ENCODE data around the gene LRRC8C.

Gene LRRC8C

DNA sequence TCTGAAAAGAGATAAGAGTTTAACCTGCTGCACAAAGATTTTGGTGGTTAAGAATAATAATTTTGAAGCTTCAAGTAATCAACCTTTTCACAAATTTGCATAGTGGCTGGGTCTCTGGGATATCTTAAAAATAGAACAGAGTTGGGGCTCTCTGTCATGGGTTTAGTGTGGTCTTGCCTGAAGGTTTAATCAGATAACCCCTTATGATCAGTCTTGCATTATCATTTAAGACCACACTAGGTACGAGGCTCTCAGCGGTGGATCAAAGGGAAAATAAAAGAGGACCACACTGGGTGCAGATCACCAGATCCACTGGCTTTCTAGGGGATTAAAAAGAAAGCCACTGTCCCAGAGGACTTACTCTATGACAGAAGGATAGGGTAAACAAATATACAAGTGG is 19.5 kb downstream of the LRRC8C start:
- no peak overlapping the region for H3K4me3 ChIP-seq (ENCODE audit: low read length)
- no peaks in the 10 kb centered on the region for H3K36me3 ChIP-seq (ENCODE audit: control insufficient read depth, insufficient read depth, low read length)
- H3K4me2 ChIP-seq (ENCODE audit: low read length) = no peak overlapping the region
- no peak overlapping the region for H2BK5ac ChIP-seq (ENCODE audit: low read length)
- H2BK120ac ChIP-seq (ENCODE audit: low read depth, low read length) = no peak overlapping the region
- no peaks in the 10 kb centered on the region for H3K27me3 ChIP-seq (ENCODE audit: insufficient read depth, low read length, poor library complexity)
- H3K79me2 ChIP-seq (ENCODE audit: control insufficient read depth, insufficient read depth, low read length) = no peaks in the 10 kb centered on the region
- DNase-seq = no peak
- H4K8ac ChIP-seq (ENCODE audit: low read depth, low read length) = no peak overlapping the region
- H3K27ac ChIP-seq (ENCODE audit: low read depth, low read length) = no peak overlapping the region
- no peak overlapping the region for H3K9ac ChIP-seq (ENCODE audit: low read length)
- no peak overlapping the region for H3K4ac ChIP-seq (ENCODE audit: low read depth, low read length)
- no peaks in the 10 kb centered on the region for H3K79me1 ChIP-seq (ENCODE audit: low read length)
- H3K56ac ChIP-seq (ENCODE audit: low read length) = no peak overlapping the region
- H4K5ac ChIP-seq (ENCODE audit: low read length) = no peak overlapping the region
- H2BK15ac ChIP-seq (replicated peaks; ENCODE audit: low read depth) = no peak overlapping the region
- H2AK5ac ChIP-seq (ENCODE audit: low read length) = no peak overlapping the region
- no peaks in the 10 kb centered on the region for H3K4me1 ChIP-seq (ENCODE audit: control insufficient read depth, low read depth, low read length)
- H3K18ac ChIP-seq (ENCODE audit: low read length) = no peak overlapping the region
- H3K23ac ChIP-seq (ENCODE audit: low read length) = no peak overlapping the region
- WGBS (ENCODE audit: extremely low coverage, insufficient coverage, low lambda C conversion rate) = no CpG with 5 or more reads among the region's 2 CpGs

DNA sequence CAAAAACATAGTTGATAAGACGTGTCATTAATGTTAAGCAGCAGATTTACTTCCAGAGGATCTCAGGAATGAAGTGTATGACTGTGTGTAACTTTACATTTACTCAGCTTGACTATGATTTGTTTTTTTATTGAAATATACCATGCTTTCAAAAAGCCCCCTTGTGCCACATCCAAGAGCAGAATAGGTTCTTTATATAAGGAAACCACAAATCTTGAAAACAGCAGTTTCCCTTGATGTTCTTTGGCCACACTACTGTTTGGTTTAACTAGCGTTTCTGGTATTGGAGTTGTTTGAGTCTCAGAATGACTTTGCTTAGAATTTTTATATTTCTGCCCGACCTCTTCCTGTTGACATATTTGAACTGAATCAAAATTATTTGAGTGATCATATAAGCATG is 25.0 kb downstream of the LRRC8C start:
- Histone ChIP-seq H3K56ac (ENCODE audit: low read length) (no peak overlapping the region), H3K9ac (ENCODE audit: low read length) (no peak overlapping the region), H3K27me3 (ENCODE audit: insufficient read depth, low read length, poor library complexity) (no peaks in the 10 kb centered on the region), H3K36me3 (ENCODE audit: control insufficient read depth, insufficient read depth, low read length) (no peaks in the 10 kb centered on the region), H2BK5ac (ENCODE audit: low read length) (no peak overlapping the region), H3K4me1 (ENCODE audit: control insufficient read depth, low read depth, low read length) (no peaks in the 10 kb centered on the region), H3K4me2 (ENCODE audit: low read length) (no peak overlapping the region), H3K18ac (ENCODE audit: low read length) (no peak overlapping the region), H3K27ac (ENCODE audit: low read depth, low read length) (no peak overlapping the region), H4K8ac (ENCODE audit: low read depth, low read length) (no peak overlapping the region), H3K4ac (ENCODE audit: low read depth, low read length) (no peak overlapping the region), H3K79me2 (ENCODE audit: control insufficient read depth, insufficient read depth, low read length) (no peaks in the 10 kb centered on the region), H3K4me3 (ENCODE audit: low read length) (no peak overlapping the region), H3K23ac (ENCODE audit: low read length) (no peak overlapping the region), H2BK120ac (ENCODE audit: low read depth, low read length) (no peak overlapping the region), H3K79me1 (ENCODE audit: low read length) (no peaks in the 10 kb centered on the region), H2BK15ac (replicated peaks; ENCODE audit: low read depth) (no peak overlapping the region), H2AK5ac (ENCODE audit: low read length) (no peak overlapping the region), H4K5ac (ENCODE audit: low read length) (no peak overlapping the region)
- no peak for DNase-seq
- no CpG with 5 or more reads among the region's 3 CpGs for WGBS (ENCODE audit: extremely low coverage, insufficient coverage, low lambda C conversion rate)

- no peak overlapping the region for H2AK5ac ChIP-seq (ENCODE audit: low read length)
- no peak overlapping the region for H4K8ac ChIP-seq (ENCODE audit: low read depth, low read length)
- no peak overlapping the region for H3K4ac ChIP-seq (ENCODE audit: low read depth, low read length)
- H3K36me3 ChIP-seq (ENCODE audit: control insufficient read depth, insufficient read depth, low read length) = no peaks in the 10 kb centered on the region
- H3K9ac ChIP-seq (ENCODE audit: low read length) = no peak overlapping the region
- H3K18ac ChIP-seq (ENCODE audit: low read length) = no peak overlapping the region
- H3K27me3 ChIP-seq (ENCODE audit: insufficient read depth, low read length, poor library complexity) = no peaks in the 10 kb centered on the region
- no peak overlapping the region for H3K4me3 ChIP-seq (ENCODE audit: low read length)
- H2BK15ac ChIP-seq (replicated peaks; ENCODE audit: low read depth) = no peak overlapping the region
- H3K4me2 ChIP-seq (ENCODE audit: low read length) = no peak overlapping the region
- H4K5ac ChIP-seq (ENCODE audit: low read length) = no peak overlapping the region
- H2BK120ac ChIP-seq (ENCODE audit: low read depth, low read length) = no peak overlapping the region
- no peak overlapping the region for H2BK5ac ChIP-seq (ENCODE audit: low read length)
- H3K79me2 ChIP-seq (ENCODE audit: control insufficient read depth, insufficient read depth, low read length) = no peaks in the 10 kb centered on the region
- H3K23ac ChIP-seq (ENCODE audit: low read length) = no peak overlapping the region
- WGBS (ENCODE audit: extremely low coverage, insufficient coverage, low lambda C conversion rate) = no CpG with 5 or more reads among the region's 5 CpGs
- H3K56ac ChIP-seq (ENCODE audit: low read length) = no peak overlapping the region
- DNase-seq = no peak
- no peaks in the 10 kb centered on the region for H3K4me1 ChIP-seq (ENCODE audit: control insufficient read depth, low read depth, low read length)
- H3K27ac ChIP-seq (ENCODE audit: low read depth, low read length) = no peak overlapping the region
- H3K79me1 ChIP-seq (ENCODE audit: low read length) = no peaks in the 10 kb centered on the region
Observed at GRCh38 chr1:89659322-89660081, 26.6 kb downstream of the LRRC8C start.

DNA sequence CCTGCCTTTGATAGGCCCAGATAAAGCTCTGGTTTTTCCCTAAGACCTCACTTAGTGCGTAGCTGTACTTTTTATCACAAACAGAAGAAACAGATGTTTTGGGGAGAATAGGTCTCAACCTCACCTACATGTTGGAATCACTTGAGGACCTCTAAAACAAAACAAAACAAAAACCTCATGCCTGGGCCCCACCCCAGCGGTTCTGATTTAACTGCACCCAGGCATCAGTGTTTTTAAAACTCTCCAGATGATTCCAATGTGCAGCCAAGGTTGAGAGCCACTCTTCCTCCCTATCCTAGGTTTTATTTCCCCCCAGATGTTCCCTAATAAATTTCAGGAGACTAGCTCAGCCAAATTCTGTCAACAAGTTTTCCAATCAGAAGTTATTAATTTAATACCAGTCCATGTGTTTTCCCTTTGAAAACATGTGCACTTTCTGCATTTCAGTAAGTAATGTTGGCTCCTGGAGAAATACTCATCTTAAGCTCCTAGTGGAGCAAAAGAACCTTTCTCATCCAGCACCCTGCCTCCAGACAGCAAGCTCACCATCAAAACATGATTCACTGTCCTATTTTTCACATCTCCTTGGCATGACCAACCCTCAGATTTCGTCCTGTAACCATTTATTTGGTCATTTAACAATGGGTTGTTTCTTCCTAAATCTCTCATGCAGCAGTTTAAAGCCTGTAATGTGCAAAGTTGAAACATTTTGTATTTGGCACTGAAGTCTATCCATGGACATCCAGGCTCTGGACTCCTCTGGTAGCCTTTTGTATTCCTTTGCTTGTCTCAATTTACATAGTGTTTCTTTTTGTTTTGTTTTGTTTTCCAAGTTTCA is 27.5 kb downstream of the LRRC8C start:
- Histone ChIP-seq H3K4me2 (ENCODE audit: low read length) (no peak overlapping the region), H3K56ac (ENCODE audit: low read length) (no peak overlapping the region), H3K9ac (ENCODE audit: low read length) (no peak overlapping the region), H3K18ac (ENCODE audit: low read length) (no peak overlapping the region), H2AK5ac (ENCODE audit: low read length) (no peak overlapping the region), H2BK15ac (replicated peaks; ENCODE audit: low read depth) (no peak overlapping the region), H3K79me2 (ENCODE audit: control insufficient read depth, insufficient read depth, low read length) (no peaks in the 10 kb centered on the region), H2BK5ac (ENCODE audit: low read length) (no peak overlapping the region), H3K4ac (ENCODE audit: low read depth, low read length) (no peak overlapping the region), H3K27ac (ENCODE audit: low read depth, low read length) (no peak overlapping the region), H4K5ac (ENCODE audit: low read length) (no peak overlapping the region), H3K36me3 (ENCODE audit: control insufficient read depth, insufficient read depth, low read length) (no peaks in the 10 kb centered on the region), H3K4me3 (ENCODE audit: low read length) (no peak overlapping the region), H2BK120ac (ENCODE audit: low read depth, low read length) (no peak overlapping the region), H3K4me1 (ENCODE audit: control insufficient read depth, low read depth, low read length) (no peaks in the 10 kb centered on the region), H4K8ac (ENCODE audit: low read depth, low read length) (no peak overlapping the region), H3K23ac (ENCODE audit: low read length) (no peak overlapping the region), H3K79me1 (ENCODE audit: low read length) (no peaks in the 10 kb centered on the region), H3K27me3 (ENCODE audit: insufficient read depth, low read length, poor library complexity) (no peaks in the 10 kb centered on the region)
- no CpG with 5 or more reads among the region's 3 CpGs for WGBS (ENCODE audit: extremely low coverage, insufficient coverage, low lambda C conversion rate)
- no peak for DNase-seq

GRCh38 chr1:89665941-89666340 is 33.0 kb downstream of the LRRC8C start:
- H3K4me2 ChIP-seq (ENCODE audit: low read length) = no peak overlapping the region
- H2BK15ac ChIP-seq (replicated peaks; ENCODE audit: low read depth) = no peak overlapping the region
- no peak overlapping the region for H4K5ac ChIP-seq (ENCODE audit: low read length)
- no peaks in the 10 kb centered on the region for H3K27me3 ChIP-seq (ENCODE audit: insufficient read depth, low read length, poor library complexity)
- no peak overlapping the region for H3K27ac ChIP-seq (ENCODE audit: low read depth, low read length)
- no peaks in the 10 kb centered on the region for H3K79me1 ChIP-seq (ENCODE audit: low read length)
- H3K4me3 ChIP-seq (ENCODE audit: low read length) = no peak overlapping the region
- no peak overlapping the region for H3K18ac ChIP-seq (ENCODE audit: low read length)
- H3K56ac ChIP-seq (ENCODE audit: low read length) = no peak overlapping the region
- H3K23ac ChIP-seq (ENCODE audit: low read length) = no peak overlapping the region
- H3K9ac ChIP-seq (ENCODE audit: low read length) = no peak overlapping the region
- no peak overlapping the region for H3K4ac ChIP-seq (ENCODE audit: low read depth, low read length)
- H3K36me3 ChIP-seq (ENCODE audit: control insufficient read depth, insufficient read depth, low read length) = no peaks in the 10 kb centered on the region
- no peak overlapping the region for H4K8ac ChIP-seq (ENCODE audit: low read depth, low read length)
- no peak overlapping the region for H2BK5ac ChIP-seq (ENCODE audit: low read length)
- H3K4me1 ChIP-seq (ENCODE audit: control insufficient read depth, low read depth, low read length) = no peaks in the 10 kb centered on the region
- no peak overlapping the region for H2BK120ac ChIP-seq (ENCODE audit: low read depth, low read length)
- H3K79me2 ChIP-seq (ENCODE audit: control insufficient read depth, insufficient read depth, low read length) = no peaks in the 10 kb centered on the region
- H2AK5ac ChIP-seq (ENCODE audit: low read length) = no peak overlapping the region
- no CpG with 5 or more reads among the region's 8 CpGs for WGBS (ENCODE audit: extremely low coverage, insufficient coverage, low lambda C conversion rate)
- DNase-seq = no peak
